Erythroblast (primary cell): ENCODE results near the gene FREM2.

Experiments
- DNase-seq, 2 experiments: peaks; one replicate each; lab custom pipeline; 2025; lab: John Stamatoyannopoulos, UW
- GATA1 ChIP-seq: IDR thresholded peaks from 2 replicates; pipeline ENCODE4 v1.6.1; 2011; ENCODE audit warnings: low read depth, mild to moderate bottlenecking, control low read depth, low read length, moderate library complexity
- POLR2A ChIP-seq: IDR thresholded peaks from 2 replicates; pipeline ENCODE4 v1.6.1; 2011; ENCODE audit warnings: mild to moderate bottlenecking, low read length

Gene FREM2, protein sequence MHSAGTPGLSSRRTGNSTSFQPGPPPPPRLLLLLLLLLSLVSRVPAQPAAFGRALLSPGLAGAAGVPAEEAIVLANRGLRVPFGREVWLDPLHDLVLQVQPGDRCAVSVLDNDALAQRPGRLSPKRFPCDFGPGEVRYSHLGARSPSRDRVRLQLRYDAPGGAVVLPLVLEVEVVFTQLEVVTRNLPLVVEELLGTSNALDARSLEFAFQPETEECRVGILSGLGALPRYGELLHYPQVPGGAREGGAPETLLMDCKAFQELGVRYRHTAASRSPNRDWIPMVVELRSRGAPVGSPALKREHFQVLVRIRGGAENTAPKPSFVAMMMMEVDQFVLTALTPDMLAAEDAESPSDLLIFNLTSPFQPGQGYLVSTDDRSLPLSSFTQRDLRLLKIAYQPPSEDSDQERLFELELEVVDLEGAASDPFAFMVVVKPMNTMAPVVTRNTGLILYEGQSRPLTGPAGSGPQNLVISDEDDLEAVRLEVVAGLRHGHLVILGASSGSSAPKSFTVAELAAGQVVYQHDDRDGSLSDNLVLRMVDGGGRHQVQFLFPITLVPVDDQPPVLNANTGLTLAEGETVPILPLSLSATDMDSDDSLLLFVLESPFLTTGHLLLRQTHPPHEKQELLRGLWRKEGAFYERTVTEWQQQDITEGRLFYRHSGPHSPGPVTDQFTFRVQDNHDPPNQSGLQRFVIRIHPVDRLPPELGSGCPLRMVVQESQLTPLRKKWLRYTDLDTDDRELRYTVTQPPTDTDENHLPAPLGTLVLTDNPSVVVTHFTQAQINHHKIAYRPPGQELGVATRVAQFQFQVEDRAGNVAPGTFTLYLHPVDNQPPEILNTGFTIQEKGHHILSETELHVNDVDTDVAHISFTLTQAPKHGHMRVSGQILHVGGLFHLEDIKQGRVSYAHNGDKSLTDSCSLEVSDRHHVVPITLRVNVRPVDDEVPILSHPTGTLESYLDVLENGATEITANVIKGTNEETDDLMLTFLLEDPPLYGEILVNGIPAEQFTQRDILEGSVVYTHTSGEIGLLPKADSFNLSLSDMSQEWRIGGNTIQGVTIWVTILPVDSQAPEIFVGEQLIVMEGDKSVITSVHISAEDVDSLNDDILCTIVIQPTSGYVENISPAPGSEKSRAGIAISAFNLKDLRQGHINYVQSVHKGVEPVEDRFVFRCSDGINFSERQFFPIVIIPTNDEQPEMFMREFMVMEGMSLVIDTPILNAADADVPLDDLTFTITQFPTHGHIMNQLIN (N-terminal part only)

DNA sequence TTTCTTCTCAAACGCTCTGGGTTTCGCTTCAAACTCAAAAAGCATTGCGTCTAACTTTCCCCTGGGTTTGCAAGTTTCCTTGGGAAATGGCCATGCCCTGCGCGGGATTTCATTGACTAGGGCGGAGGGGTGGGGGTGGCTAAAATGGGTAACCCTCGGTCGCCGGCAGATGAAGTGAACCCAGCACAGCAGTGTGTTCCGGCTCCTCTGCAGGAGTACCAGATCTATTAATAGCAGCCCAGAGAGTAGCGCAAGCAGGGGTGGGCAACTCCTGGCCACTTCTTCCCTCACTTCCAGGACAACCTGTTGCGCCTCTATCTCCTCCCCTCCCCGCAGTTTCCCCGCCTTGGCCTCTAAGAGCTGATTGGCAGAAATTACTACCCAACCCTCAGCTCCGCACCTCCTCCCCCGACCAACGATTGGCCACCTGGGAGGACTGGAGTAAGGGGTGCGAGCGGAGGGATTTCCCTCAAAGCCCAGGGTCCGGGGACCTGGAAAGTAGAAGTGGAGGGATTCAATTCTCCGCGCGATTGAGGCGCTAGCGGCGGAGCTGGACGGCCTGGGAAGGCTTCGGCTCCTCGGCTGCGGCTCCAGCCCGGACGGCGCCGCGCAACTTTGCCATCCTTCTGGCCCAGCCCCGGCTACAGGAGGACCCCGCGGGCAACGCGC is at the start of gene FREM2:
Gene FREM2, plus strand, starts transcription at position 501 of the 669 bp plus-strand sequence. CDS start 268 bp downstream, outside the sequence.
- TF ChIP-seq GATA1 (no peak), POLR2A (no peak)
- DNase-seq: no peak

DNA sequence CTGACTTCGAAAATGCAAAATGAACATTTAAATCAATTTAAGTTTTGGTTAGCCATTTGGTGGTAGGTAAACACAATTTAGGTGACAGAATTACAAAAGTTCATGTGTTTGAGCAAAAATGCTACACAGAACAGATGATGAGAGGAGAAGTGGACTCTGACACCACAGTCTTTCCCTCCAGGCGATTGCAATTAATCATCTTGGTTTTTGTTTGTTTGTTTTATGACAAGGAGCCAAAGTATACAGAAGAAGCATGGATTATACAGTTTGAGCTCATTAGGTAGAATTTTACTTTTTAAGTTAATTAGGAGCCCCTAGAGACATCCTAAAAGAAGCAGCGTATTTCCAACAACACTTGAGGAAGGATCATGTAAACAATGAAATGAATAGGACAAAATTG is 49.3 kb upstream of the FREM2 start:
- TF ChIP-seq POLR2A (no peak), GATA1 (no peak)
- DNase-seq: no peak

DNA sequence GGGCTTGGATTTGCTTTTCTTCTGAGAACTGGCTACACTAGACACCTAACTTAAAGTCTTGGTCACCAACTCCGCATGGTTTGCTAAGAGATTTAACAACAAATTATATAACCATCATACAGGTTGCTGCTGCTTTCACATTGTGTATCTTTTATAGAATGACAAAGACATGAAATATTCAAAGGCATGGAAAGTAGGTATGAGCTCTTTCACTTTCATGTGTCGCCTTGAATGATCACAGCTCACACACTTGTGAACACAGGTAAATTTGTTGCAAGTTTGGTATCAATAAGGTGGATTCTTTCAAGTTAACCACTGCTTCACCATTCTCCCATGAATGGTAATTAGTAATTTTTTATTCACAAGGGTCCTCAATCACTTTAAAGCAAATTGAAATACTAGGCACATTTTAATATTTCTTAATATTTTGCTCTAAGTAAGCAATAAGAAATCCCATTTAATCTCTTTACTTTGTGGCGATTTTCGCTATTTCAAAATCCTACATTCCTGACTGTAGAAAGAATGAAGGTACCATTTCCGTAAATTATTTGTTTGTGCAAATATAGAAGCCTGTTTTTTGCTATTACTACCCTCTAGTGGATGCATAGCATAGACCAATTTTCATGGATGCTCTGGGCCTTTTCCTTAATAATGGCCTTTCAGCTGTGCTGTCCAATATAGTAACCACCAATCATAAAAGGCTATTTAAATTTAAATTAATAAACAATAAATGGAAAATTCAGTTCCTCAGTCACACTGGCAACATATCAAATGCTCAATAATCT is 45.5 kb upstream of the FREM2 start:
- no peak for DNase-seq
- TF ChIP-seq POLR2A: no peak

- no peak for DNase-seq
- TF ChIP-seq POLR2A (no peak), GATA1 (no peak)
These were observed 39.6 kb upstream of the FREM2 start for GRCh38 chr13:38647312-38647711.

GRCh38 chr13:38648912-38649311 is 38.0 kb upstream of the FREM2 start:
- TF ChIP-seq GATA1: no peak
- TF ChIP-seq POLR2A: no peak
- DNase-seq: no peak

DNA sequence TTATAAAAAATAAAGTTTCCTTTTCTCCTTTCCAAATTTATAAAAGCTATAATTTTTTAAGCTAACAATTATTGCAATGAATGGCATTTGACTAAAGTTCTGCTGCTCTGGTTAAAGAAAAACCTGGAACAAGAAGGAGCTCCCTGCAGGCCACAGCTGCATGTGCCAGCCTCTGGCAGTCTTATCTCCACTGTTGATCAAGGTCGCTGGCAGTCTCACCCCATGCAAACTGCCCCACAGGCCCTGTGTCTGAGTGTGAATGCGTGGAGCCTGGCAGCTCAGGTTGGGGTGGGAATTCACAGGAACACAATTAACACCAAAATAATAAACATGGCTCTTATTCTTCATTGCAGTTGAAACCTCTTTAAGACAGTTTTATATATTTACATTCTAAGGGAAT is 30.2 kb upstream of the FREM2 start:
- TF ChIP-seq POLR2A: no peak
- no peak for TF ChIP-seq GATA1
- DNase-seq: no peak

DNA sequence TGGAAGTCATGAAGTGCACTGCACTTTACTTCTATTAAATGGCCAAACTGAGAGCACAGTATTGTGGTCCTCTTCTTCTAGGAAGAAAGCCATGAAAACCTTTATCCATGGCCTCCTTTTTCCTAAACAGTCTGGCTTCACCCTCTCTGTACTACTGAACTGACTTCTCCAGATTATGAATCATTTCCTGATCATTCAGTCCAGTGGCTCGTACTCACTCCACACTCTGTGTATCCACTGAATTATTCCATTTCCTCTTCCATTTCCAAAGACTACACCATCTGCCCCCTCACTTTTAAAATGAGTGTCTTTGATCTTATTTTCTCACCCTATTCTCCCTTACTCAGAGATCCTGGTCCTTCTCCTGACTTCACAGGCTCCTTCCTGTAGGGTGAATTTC is 29.7 kb upstream of the FREM2 start:
- TF ChIP-seq POLR2A (no peak), GATA1 (no peak)
- no peak for DNase-seq

DNA sequence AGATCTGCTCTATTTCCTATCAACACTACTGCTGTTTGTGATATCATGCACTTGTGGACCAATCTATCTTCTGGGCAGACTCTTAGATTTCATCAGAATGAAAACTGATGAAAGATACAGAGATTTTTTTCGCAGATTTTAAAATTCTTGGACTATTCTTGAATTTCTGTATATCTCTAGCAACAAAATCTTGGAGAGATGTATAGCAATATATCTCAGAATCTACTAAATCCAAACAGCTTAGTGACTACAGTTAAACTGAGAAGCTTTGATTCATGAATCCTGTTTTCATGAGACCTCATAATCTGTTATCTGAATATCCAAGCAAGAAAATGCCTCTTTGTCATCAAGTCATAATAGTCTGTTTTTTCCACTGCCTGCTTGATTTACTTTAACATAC is 28.0 kb upstream of the FREM2 start:
- TF ChIP-seq POLR2A: no peak
- TF ChIP-seq GATA1: no peak
- DNase-seq: no peak

DNA sequence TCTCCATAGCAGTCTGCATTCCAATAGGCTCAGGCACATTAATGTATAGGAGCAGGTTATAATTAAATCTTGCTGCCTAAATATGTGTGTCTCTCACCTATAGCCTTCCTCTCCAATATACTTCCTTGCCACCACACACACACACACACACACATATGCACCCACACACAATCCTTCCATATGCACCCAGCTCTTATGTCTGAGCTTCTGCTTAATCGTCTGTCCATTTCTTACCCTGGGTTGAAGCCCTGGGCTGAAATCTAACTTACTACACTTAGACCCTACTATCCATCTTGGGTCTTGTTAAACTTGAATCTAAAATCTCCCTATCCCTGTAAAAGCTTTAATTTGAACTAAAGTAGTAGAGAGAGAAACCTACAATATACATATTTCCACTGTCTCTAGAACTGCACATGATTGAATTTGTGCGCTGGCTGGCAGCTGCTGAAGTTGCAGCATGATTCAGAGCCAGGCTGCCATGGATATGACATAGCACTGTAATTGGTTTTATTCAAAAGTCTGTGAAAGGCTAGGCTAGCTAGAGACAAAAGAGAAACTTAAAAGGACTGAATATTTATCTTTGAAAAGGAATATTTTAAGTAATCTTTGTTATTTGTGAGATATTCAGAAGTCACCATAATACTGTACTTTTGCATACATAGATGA is 25.7 kb upstream of the FREM2 start:
- no peak for TF ChIP-seq GATA1
- TF ChIP-seq POLR2A: no peak
- no peak for DNase-seq

GRCh38 chr13:38662362-38662761 is 24.5 kb upstream of the FREM2 start:
- no peak for DNase-seq
- TF ChIP-seq GATA1: no peak
- TF ChIP-seq POLR2A: no peak

DNA sequence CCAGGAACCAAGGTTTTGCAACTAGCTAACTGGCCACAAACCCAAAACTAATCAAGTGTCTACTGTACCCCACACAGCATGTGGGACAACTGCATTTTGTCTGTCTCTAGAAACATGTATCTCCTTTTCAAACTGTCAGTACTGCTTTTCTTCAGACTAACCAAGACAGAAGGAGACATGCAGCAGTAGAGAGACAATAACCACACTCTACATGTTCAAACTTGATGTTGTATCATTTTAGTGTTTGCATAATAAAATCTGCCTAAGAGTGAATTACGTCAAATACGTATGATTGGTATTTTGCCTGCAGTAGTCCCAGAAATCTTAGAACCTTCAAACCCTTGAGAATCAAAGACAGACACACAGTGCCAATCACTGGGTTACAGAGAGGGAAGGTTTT is 22.0 kb upstream of the FREM2 start:
- no peak for TF ChIP-seq POLR2A
- no peak for TF ChIP-seq GATA1

DNA sequence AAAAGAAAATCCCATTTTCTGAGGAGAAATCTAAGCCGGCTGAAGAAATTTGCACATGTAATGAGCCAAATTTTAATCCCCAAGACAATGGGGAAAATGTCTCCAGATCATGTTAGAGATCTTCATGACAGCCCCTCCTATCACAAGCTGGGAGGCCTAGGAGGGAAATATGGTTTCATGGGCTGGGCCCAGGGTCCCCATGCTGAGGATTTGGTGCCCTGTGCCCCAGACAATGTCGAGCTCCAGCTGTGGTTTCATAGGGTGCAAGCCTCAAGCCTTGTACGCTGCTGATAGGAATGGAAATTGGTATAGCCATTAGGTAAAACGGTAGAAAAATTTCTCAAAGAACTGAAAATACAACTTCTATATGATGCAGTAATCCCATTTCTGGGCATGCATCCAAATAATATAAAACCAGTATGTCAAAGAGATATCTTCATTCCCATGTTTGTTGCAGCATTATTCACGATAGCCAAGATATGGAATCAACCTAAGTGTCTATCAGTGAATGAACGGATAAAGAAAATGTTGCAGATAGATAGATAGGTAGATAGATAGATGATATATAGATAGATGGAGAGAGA is 19.3 kb upstream of the FREM2 start:
- DNase-seq: no peak
- TF ChIP-seq GATA1: no peak
- no peak for TF ChIP-seq POLR2A

More for the DNA sequence above, 22.0 kb upstream of the FREM2 start:
- no peak for DNase-seq
